NOMO-1 treated with dmso at 0.1 percent for 144 hours (cell line): ENCODE data around the gene CDC42SE1.
A peak's percentile ranks its signal among the peaks of the same experiment; 100 is the strongest.
"Not testable (repeated sequence)": the region's sequence is repeated elsewhere in the genome, so short reads cannot be mapped to it uniquely, and the experiment has no call there.

Experiments
- DNase-seq: peaks from one replicate; lab custom pipeline; 2025; ENCODE audit not compliant: unreplicated experiment; lab: John Stamatoyannopoulos, UW

CDC42SE1 gene, protein sequence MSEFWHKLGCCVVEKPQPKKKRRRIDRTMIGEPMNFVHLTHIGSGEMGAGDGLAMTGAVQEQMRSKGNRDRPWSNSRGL

DNA sequence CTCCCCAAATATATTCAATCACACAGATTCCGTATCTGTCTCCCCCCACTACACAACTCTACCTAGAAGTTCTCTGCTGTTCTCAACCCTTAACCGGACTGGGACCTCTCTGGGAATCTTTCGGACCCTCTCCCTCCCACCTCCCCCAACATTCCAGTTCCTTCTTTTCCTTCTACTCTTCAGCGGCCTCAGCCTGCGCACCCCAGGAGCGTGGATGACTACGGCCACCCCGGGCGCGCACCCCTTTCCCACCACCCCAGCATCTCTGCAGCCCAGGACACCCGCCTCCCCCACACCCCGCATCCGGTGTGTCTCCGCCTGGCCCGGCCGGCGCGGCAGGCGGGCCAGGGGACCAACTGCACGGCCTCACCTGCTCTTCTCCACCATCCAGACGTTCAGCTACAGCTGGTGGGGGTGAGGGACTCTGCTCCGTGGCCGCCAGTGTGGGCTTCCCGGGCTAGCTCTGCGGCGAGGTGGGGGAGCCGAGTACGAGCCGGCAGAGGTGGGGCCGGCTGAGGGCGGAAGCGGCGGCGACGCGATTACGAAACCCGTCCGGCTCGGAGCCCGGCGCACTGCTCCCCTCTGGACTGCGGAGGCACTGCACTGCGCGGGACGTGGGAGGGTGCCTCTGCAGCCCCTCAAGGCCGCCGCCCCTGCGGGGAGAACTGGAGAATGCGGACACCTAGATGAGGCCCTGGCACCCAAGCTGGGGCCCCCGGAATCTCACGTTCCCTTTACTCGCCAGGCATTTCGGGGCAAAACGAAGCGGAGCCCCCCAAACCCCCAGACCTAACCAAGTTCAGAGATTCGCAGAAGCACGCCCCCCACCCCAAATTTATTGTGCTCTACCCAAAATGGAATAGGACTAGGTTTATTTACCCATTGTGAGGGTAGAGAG, at the start of gene CDC42SE1:
CDC42SE1 (minus strand) TSS at position 514 of the 898 bp plus-strand sequence. CDS start 3,892 bp downstream, outside the sequence.
- DNase-seq = peak; percentile 86

- DNase-seq = no peak
Observed at GRCh38 chr1:151108331-151108730, 48.9 kb upstream of the CDC42SE1 start.

DNA sequence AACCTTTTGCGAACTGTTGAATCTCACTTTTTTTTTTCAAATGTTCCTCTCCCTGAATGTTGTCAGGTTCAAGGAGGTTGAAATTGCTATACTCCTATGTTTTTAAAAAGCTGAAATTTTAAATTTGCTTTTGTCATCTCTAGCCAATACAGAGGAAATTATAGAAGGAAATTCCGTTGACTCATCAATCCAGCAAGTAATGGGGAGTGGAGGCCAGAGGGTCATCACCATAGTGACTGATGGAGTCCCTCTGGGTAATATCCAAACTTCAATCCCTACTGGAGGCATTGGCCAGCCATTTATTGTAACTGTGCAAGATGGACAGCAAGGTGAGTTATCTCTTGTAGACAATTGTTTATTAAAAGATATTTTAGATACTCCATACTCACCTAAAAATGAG, 47.5 kb upstream of the CDC42SE1 start:
- no peak for DNase-seq

- no peak for DNase-seq
Observed at GRCh38 chr1:151104630-151105029, 45.2 kb upstream of the CDC42SE1 start.

- DNase-seq = no peak
Observed at GRCh38 chr1:151098126-151098525, 38.7 kb upstream of the CDC42SE1 start.

- DNase-seq = not testable (repeated sequence)
Observed at GRCh38 chr1:151097426-151097825, 38.0 kb upstream of the CDC42SE1 start.

DNA sequence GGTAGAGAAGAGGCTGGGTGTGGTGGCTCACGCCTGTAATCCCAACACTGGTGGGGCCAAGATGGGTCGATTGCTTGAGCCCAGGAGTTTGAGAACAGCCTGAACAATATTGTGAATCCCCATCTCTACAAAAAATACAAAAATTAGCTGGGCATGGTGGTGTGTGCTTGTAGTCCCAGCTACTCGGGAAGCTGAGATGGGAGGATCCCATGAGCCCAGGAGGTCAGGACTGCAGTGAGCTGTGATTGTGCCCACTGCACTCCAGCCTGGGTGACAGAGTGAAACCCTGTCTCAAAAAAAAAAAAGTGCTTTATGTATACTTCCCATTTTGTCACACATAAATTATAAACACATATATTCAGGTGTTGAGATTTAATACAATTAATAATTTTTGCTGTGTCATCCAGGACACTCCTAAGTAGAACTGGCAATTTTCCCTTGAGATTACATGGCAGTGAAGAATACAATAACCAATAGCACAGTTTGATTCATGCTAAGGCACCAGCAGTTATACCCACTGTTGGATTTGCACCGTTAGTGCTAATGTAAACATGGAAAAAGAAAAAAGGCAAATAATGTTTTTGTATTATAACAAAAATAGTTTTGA, 26.6 kb upstream of the CDC42SE1 start:
- DNase-seq = no peak

DNA sequence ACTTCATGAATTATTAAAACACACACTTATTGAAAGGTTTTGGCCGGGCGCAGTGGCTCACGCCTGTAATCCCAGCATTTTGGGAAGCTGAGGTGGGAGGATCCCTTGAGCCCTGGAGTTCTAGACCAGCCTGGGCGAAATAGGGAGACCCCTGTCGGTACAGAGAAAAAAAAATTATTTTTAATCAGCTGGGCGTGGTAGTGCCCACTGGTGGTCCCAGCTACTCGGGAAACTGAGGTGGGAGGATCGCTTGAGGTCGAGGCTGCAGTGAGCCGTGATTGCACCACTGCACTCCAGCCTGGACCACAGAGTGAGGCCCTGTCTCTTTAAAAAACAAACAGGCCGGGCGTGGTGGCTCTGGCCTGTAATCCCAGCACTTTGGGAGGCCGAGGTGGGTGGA, 12.8 kb upstream of the CDC42SE1 start:
- no peak for DNase-seq

- DNase-seq = peak; percentile 90
Observed at GRCh38 chr1:151070474-151071276, 11.3 kb upstream of the CDC42SE1 start, which contains the start of gene GABPB2. GABPB2 (plus strand) TSS chr1:151070761; CDS start chr1:151088190, 17,429 bp downstream.

DNA sequence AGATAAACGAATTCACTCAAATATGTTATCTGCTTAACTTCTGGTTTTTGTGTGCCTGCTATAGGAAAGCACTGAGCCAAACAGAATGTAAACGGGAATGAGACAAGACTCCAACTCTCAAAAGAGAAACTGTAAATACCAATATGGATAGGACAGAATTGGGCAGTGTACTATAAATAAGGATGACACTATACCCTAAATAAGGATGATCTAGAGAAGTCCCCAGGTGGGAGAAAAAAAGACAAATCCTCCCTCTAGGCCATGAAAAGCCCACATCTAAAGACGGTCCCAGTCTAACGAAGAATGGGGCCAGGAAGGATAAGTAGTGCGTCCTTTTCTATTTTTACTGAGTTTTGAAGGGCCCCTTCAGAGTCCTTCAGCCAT, 9.7 kb upstream of the CDC42SE1 start:
- DNase-seq = no peak

GRCh38 chr1:151067185-151067584, 7.8 kb upstream of the CDC42SE1 start:
- no peak for DNase-seq

GRCh38 chr1:151065089-151065645, 5.7 kb upstream of the CDC42SE1 start:
- no peak for DNase-seq

GRCh38 chr1:151062741-151063371, 3.4 kb upstream of the CDC42SE1 start:
- no peak for DNase-seq

- DNase-seq = no peak
Observed at GRCh38 chr1:151061704-151062103, 2.3 kb upstream of the CDC42SE1 start.

DNA sequence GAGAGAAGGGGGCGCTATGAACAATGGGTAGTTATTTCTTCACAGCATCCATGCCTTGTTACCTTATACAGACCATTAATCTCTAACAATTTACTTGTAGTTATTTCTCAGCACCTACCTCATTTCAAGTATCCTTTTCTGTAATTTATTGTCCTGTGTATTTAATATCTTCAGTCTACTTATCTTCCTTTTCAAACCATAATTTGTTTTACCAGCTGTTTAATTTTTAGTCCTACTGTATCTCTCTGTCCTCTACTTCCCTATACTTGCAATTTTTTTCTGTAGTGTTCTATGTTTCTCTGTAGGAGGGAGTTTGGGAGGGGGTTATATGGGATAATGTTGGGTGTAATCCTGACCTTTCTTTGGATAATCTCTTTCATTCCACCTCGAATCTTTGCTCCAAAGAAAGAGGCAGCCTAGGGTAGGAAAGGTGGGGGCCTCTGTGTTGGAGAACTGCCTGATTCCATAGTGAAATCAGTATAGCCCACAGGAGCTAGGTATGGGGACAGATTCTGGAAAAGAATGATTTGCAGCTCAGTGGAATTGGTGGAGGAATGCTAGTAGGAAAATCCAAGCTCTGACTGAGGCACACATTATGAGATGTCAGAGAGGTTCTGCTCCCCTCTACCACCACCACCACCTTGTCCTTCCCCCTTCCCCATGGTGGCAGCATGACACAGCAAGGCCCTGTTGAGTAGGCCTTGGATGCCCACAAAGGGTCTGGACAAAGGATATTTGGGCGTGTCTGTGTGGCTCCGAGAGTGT, 1.4 kb upstream of the CDC42SE1 start:
- no peak for DNase-seq

- no peak for DNase-seq
Observed at GRCh38 chr1:151060007-151060656, 710 bp upstream of the CDC42SE1 start, which contains the start of gene MLLT11. MLLT11 (plus strand) TSS chr1:151060397; CDS start chr1:151067225, 6,828 bp downstream.

GRCh38 chr1:151058692-151059091, 730 bp downstream of the CDC42SE1 start:
- DNase-seq = no peak

- peak; percentile 5 for DNase-seq
Observed at GRCh38 chr1:151056149-151056548, 3.3 kb downstream of the CDC42SE1 start.

GRCh38 chr1:151055581-151055980, 3.8 kb downstream of the CDC42SE1 start:
- DNase-seq = no peak
